HG03025 (cell line): Measurements from ENCODE around the gene INPP4B.
"Not testable (repeated sequence)": the region's sequence is repeated elsewhere in the genome, so short reads cannot be mapped to it uniquely, and the experiment has no call there.

Experiments used
- ATAC-seq: cut with Tn5 transposase; IDR thresholded peaks from one replicate; pipeline ENCODE4 v1.9.1; 2021; ENCODE audit warnings: mild to moderate bottlenecking, moderate library complexity; ENCODE audit not compliant: unreplicated experiment, low FRiP score

INPP4B gene

GRCh38 chr4:142120921-142121320 is 725.2 kb downstream of the INPP4B start:
- peak; percentile 57 for ATAC-seq

GRCh38 chr4:142112451-142112850 is 733.6 kb downstream of the INPP4B start:
- ATAC-seq = no peak

GRCh38 chr4:142110136-142110535 is 736.0 kb downstream of the INPP4B start:
- no peak for ATAC-seq

- no peak for ATAC-seq
Observed at GRCh38 chr4:142104041-142104440, 742.1 kb downstream of the INPP4B start.

DNA sequence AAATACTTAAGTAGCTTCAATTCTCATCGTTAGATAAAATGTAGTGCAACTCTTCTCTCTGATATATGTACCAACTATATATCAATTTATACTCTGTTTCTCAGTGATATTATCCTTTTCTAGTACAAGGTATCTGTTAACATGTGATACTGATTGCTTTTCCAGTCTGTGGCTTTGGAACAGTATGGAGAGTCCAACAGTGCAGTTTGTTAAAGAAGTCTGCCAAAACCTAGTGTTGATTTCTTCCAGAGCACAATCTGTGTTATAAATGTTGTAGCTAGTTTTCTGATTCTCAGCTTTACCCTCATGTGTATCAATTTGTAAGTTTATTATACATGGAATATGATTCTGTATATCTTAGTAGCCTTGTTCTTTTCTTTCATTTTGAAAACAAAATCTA is 744.7 kb downstream of the INPP4B start:
- ATAC-seq = no peak

DNA sequence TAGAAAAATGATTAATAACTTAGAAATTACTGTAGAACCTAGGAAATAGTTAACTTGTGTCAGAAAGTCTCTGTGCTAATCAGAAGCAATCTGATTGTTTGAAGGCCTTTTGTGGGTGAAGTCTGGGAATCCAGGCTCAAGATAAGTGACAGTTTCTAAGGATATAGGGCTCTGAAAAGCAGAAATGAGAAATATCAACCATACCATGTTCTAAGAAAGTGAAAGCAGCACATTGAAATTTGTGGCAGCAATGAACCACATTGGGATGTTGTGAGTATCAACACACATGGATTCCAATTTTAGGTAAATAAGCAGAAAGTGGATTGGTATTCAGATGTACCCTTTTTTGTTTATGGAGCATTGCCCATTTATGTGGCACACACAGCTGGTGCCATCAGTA is 745.2 kb downstream of the INPP4B start:
- no peak for ATAC-seq

DNA sequence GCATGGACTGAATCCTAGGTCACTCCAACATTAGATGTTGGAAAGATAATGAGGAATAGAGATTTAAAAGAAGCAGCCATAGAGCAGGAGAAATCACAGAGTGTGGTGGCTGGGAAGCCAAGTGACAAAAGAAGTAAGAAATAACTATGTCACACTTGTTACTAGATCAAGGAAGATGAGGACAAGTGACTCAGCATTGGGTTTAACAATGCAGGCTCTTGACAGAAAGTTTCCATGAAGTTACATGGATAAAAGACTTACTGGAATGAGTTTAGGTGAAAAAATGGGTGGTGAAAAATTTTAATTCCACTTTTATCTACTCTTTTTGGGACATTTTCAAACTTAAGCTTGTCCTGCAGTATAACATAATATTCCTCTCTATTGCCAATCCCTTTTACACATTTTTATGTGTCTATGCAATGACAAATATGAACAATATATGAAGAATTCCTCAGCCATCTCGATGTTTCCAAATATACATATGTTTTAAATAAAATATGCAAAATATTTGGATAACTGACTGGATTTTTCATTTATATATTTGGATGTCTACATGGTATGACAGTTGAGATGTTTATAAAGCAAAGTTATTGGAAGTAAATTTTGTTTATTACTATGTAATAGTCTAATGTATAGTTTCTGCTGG is 747.1 kb downstream of the INPP4B start:
- ATAC-seq = no peak

GRCh38 chr4:142098380-142098779 is 747.7 kb downstream of the INPP4B start:
- ATAC-seq = no peak

- ATAC-seq = no peak
Observed at GRCh38 chr4:142097015-142097414, 749.1 kb downstream of the INPP4B start.

DNA sequence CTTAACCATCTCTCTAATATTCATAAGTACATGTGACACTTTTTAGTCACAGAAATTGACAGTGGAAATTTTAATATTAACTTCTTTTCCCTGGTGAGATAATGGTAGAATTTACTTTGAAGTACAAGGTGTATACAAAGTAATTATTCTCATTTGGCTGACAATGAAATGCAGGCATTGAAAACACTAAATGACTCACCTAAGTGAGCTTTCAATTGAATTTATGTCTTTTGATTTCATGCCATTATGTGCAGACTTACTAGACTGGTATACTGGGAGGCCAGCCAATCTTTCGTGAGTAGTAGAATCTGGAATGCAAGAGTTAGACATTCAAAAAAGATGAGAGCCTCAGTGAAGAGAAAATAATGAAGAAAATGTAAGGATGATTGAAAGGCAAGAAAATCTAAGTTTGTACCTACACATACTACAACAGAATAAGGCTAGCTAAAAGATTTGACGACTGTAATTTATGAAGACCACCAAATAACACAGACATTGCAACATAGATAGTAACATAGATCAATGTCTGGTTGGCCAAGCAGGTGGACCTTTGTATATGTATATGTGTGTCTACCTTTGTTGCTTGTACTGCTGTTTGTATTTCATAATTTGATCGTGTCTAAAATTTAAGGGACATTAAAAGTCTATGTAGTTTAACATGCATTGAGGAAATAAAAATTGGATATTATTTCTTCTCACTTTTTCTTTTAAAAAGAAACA is 750.1 kb downstream of the INPP4B start:
- no peak for ATAC-seq

- no peak for ATAC-seq
Observed at GRCh38 chr4:142092941-142093340, 753.2 kb downstream of the INPP4B start.

DNA sequence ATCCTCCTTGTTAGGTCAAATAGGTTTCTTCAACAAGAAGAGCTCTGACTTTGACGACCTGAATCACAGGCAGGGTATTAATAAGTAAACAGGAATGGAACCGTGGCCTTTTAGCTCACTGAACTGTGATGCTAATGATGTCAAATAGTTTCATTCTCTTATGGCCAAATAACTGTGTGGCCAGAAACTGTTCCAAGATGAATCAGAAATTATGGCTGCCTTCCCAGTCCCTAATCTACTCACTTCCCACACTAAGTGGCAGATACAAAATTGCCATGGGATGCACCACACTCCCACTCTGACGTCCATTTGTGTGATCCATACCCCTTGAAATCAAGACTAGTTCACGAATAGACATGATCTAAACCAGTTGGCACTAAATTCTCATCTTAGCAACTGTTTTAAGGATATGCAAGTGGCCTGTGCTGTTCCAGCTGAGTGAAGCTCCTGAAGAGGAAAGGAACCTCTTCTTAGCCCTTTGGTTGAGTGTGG is 754.4 kb downstream of the INPP4B start:
- no peak for ATAC-seq

DNA sequence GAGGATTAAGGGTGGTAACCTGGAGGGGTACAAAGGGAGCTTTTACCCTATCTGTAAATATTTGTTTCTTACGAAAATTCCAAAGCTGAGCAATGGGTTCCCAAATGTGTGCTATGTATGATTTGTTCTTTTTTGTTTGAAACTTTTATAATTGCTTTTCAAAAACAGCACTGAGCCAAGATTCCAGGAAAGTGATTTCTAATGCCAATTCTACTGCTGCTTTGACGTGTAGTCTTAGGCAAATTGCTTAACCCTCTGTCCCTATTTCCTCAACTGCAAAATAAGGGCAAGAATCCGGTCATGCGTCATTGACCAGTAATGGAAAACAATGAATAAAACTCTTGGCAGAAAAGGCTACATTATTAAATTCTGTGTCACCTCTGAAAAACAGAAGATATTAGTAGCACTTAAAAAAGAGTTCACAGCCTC is 755.0 kb downstream of the INPP4B start:
- no peak for ATAC-seq

- no peak for ATAC-seq
Observed at GRCh38 chr4:142088906-142089305, 757.2 kb downstream of the INPP4B start.

DNA sequence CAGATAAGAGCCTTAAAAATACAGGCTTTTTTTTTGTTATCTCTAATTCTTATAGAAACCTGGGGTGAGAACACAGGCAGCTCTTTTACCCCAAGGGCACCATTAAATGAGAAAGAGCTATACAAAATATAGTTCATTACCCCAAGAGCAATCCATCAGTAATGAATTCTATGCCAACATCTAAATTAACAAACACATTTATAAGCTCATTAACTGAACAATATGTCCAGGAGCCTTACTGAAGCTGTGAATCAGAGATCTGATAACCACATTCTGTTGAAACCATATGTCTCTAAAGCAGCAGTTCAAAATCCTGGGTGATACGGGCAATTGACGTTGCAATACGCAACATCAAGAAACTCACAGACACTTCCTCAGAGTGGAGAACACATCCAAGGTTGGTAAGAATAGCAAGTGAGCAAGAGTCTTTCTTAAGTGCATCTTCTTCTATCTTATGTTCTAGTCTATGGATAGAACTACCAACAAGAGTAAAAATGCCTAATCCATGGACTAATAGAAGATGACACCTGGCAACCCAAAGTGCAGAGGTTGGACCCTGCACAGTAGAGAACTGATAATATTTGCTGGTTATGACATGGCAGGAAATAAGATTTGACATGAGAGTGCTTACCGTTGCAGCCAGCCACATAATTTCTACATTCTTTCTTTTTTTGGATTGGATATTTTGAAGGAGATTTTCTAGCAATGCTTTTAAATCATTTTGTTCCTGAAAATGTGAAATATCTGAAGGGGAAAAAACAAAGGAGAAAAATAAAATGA is 760.4 kb downstream of the INPP4B start:
- no peak for ATAC-seq

DNA sequence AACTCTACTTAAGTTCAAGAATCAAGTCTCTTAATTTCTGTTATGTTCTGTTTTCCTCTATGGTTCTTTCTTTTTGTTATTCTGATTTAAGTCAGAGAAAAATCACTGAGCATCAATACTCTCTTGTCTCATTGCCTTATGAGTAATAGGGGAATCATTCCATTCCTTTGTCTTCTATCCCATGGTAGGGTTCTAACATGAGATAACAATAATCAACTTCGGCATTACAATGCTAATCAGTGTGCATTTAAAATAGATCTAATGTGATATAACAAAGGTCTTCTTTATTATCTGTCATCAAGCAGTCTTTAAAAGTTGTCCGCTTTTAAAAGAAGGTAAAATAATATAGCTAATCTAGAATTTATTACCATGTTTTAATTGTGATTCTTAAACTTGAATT is 762.8 kb downstream of the INPP4B start:
- no peak for ATAC-seq

GRCh38 chr4:142081025-142081424 is 765.1 kb downstream of the INPP4B start:
- ATAC-seq = no peak

- no peak for ATAC-seq
Observed at GRCh38 chr4:142079959-142080358, 766.1 kb downstream of the INPP4B start.

DNA sequence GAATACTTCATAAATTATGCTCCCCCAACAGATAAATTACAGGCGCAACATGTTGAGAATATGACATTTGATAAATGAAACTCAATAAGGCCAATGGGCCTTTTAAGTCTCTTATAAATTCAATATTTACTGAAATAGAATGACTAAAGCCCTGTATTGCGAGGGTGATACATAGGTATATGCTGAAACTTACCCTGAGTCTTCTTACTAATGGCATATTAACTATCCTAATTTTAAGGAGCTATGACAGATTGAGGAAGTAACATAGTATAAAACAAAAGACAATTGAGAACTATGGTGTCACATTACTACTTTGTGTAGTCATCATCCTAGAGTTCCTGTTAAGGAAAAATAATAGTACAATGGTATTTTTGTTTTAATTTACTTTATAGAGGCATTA is 769.1 kb downstream of the INPP4B start:
- no peak for ATAC-seq

GRCh38 chr4:142068304-142068703 is 777.8 kb downstream of the INPP4B start:
- ATAC-seq = not testable (repeated sequence)

DNA sequence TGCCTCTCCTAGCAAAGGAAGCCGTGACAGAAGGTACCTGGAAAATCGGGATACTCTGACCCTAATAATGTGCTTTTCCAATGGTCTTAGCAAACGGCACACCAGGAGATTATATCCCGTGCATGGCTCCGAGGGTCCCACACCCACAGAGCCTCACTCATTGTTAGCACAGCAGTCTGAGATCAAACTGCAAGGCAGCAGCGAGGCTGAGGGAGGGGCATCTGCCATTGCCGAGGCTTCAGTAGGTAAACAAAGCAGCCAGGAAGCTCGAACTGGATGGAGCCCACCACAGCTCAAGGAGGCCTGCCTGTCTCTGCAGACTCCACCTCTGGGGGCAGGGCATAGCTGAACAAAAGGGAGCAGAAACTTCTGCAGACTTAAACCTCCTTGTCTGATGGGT is 779.5 kb downstream of the INPP4B start:
- not testable (repeated sequence) for ATAC-seq
